SK-N-SH treated with all-trans-retinoic acid at 6 μM for 48 hours (cell line): ENCODE measurements around the gene PPP1R2.

Experiments used
- TCF4 ChIP-seq: fragments of 250-450 bp; sonication (Bioruptor Pico); IDR thresholded peaks from 2 replicates; pipeline ENCODE4 v1.8.0; 2021; ENCODE audit warnings: mild to moderate bottlenecking, moderate library complexity, borderline replicate concordance
- TOX ChIP-seq: fragments of 250-450 bp; sonication (Bioruptor Pico); IDR thresholded peaks from 2 replicates; pipeline ENCODE4 v1.8.0; 2021; ENCODE audit warnings: mild to moderate bottlenecking, moderate library complexity, borderline replicate concordance
- ZFP3 ChIP-seq: fragments of 250-450 bp; sonication (Bioruptor Pico); IDR thresholded peaks from 2 replicates; pipeline ENCODE4 v1.5.0; 2020; ENCODE audit warnings: mild to moderate bottlenecking, moderate library complexity
- ZFP30 ChIP-seq: fragments of 450-650 bp; formaldehyde crosslinking; IDR thresholded peaks from 2 replicates; pipeline ENCODE4 v1.5.0; 2022; ENCODE audit warnings: mild to moderate bottlenecking, moderate library complexity
- TF ChIP-seq, protein P1 (sequence below): fragments of 250-450 bp; sonication (Bioruptor Pico); IDR thresholded peaks from 2 replicates; pipeline ENCODE4 v1.5.1; 2020; ENCODE audit warnings: low read depth, mild to moderate bottlenecking, moderate library complexity

DNA sequence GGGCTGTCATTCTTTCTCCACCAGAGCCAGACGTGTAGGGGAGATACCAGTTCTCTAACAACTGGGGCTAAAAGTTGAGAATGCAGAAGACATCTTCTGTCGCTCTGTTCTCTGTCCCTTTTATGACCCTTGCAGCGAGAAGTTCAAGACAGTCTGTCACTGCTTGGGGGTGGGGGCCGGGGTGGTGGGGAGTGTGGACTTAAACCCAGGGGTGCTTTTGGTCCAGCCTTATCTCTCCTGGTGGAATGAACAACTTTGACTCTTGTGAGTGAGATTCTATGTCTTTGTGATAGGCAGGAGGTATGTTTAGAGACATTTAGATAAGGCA is 41.4 kb upstream of the PPP1R2 start:
- TF ChIP-seq TOX (CRISPR knock-in tag) (no peak), ZFP30 (no peak), TCF4 (no peak), ZFP3 (CRISPR knock-in tag) (no peak)
- TF ChIP-seq, protein P1, sequence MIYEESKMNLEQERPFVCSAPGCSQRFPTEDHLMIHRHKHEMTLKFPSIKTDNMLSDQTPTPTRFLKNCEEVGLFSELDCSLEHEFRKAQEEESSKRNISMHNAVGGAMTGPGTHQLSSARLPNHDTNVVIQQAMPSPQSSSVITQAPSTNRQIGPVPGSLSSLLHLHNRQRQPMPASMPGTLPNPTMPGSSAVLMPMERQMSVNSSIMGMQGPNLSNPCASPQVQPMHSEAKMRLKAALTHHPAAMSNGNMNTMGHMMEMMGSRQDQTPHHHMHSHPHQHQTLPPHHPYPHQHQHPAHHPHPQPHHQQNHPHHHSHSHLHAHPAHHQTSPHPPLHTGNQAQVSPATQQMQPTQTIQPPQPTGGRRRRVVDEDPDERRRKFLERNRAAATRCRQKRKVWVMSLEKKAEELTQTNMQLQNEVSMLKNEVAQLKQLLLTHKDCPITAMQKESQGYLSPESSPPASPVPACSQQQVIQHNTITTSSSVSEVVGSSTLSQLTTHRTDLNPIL (CRISPR knock-in tag): no peak
